Astrocyte of the spinal cord (primary cell): Measurements from ENCODE around the gene DNAJC28.
"Not testable (repeated sequence)": the region's sequence is repeated elsewhere in the genome, so short reads cannot be mapped to it uniquely, and the experiment has no call there.

Experiments used
- DNase-seq: peaks from one replicate; pipeline ENCODE4 v3.0.0; 2011; ENCODE audit warnings: low read depth, low spot score
- H3K4me3 ChIP-seq: 2 replicates; pipeline ENCODE4 v1.5.1; 2011; ENCODE audit warnings: low read depth, mild to moderate bottlenecking, low read length, moderate library complexity
- CTCF ChIP-seq: IDR thresholded peaks from 2 replicates; pipeline ENCODE4 v1.5.1; 2012; ENCODE audit warnings: low read depth, mild to moderate bottlenecking, low read length, inconsistent platforms
- in situ Hi-C: cut with HindIII; loops from 2 replicates; pipeline ENCODE4 v1.10.0; 2017; ENCODE audit warnings: low sequenced_read_pairs

The DNAJC28 gene

DNA sequence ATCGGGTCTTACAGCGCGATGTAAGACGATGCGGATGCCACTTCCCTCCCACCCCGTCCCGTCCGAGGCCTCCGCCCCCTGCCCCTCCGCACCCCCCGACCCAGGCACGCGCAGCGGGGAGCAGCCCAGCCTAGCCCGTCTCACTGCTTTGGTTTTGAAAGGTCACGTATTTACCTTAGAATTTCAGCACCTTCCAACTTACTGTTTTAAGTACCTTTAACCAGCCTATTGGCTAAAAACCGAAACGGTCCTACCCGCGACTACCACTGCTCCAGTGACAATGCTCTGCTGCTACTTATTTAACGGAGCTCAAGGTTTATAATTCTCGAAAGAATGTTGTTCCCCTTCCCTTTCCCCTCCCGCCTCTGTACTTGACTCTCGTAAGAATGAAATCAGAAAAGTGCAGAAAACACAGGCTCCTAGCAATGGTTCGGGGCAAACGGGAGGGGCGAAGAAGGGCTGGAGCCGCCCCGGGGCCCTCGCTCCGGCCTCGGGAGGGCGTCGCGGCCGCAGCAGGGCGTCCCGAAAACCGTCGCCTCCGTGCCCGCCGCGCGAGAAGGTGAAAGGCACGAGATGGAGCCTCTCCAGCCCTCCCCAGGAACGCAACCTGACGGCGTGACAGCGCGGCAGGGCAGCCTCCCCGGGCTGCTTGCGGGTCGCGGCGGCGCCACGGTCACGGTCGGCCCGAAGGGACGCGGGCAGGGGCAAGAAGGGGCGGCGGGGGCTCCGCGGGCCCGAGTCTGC is 12.4 kb downstream of the DNAJC28 start:
- H3K4me3 ChIP-seq: peak overlapping the region; percentile 64
- in situ Hi-C loops: no loop called here

GRCh38 chr21:33478182-33478581 is 13.3 kb downstream of the DNAJC28 start:
- in situ Hi-C loops: no loop called here
- peak overlapping the region; percentile 64 for H3K4me3 ChIP-seq
- no peak for DNase-seq
- no peak for TF ChIP-seq CTCF

More for the DNA sequence above, 12.4 kb downstream of the DNAJC28 start:
- DNase-seq: peak; percentile 31
- no peak for TF ChIP-seq CTCF

DNA sequence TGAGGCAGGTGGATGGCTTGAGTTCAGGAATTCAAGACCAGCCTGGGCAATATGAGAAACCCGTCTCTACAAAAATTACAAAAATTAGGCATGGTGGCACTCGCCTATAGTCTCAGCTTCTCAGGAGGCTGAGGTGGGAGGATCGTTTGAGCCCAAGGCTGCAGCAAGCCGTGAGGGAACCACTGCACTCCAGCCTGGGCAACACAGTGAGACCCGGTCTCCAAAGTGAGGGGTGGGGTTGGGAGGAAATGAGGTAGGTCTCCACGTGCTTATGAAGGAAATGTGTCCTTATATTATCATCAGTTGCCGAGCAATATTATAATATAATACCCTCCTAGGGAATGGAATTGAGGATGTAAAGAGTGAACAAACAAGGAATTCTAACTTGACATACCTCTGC is 14.4 kb downstream of the DNAJC28 start:
- DNase-seq: no peak
- no peak overlapping the region for H3K4me3 ChIP-seq
- in situ Hi-C loops: no loop called here
- no peak for TF ChIP-seq CTCF

DNA sequence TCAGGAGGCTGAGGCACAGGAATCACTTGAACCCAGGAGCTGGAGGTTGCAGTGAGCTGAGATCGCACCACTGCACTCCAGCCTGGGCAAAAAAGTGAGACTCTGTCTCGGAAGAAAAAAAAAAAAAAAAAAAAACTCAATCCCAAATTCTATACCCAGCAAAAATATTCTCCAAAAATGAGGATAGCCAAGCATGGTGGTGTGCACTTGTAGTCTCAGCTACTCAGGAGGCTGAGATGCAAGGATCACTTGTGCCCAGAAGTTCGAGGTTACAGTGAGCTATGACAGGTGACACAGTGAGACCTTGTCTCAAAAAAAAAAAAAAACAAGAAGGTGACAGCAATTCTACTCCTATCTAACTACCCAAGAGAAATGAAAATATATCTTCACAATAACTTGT is 18.2 kb downstream of the DNAJC28 start:
- no peak overlapping the region for H3K4me3 ChIP-seq
- in situ Hi-C loops: no loop called here
- TF ChIP-seq CTCF: no peak
- no peak for DNase-seq

GRCh38 chr21:33470701-33471100 is 20.8 kb downstream of the DNAJC28 start:
- no peak overlapping the region for H3K4me3 ChIP-seq
- in situ Hi-C loops: no loop called here
- TF ChIP-seq CTCF: no peak
- DNase-seq: no peak

- in situ Hi-C loops, H3K4me3 ChIP-seq, DNase-seq: not testable (repeated sequence)
These were observed 22.3 kb downstream of the DNAJC28 start for GRCh38 chr21:33469183-33469582.

DNA sequence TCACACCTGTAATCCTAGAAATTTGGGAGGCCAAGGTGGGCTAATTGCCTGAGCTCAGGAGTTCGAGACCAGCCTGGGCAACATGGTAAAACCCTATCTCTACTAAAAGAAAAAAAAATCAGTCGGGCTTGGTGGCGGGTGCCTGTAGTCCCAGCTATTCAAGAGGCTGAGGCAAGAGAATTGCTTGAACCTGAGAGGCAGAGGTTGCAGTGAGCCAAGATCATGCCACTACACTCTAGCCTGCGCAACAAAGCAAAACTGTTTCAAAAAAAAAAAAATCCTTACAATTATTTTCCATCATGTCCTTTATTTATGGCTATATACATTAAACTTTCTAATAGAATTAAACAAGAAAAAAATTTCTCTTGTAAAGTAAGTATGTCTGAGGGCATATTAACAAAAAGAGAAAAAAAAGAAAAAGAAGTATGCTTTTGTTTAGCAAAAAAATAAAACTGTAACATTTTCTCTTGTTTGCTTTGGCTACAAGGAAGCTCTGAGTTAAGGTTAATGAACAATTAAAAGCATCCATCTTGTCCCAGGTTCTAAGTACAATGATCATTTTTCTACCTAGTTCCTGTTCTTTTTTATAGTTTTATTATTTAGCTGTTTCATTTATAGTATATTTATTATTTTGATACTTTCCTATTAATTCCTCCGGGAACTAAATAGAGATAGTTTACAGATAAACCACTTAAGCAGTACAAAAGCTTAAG is 29.8 kb downstream of the DNAJC28 start:
- TF ChIP-seq CTCF: no peak
- no peak overlapping the region for H3K4me3 ChIP-seq
- in situ Hi-C loops: no loop called here
- DNase-seq: no peak
